LoVo (cell line): ENCODE results near the gene UNC13C.

ENCODE experiments used
- DNase-seq: peaks from one replicate; pipeline ENCODE4 v3.0.0-alpha.2; 2016; ENCODE audit warnings: low spot score

The UNC13C gene

GRCh38 chr15:54644796-54645195, 666.6 kb downstream of the UNC13C start:
- no peak for DNase-seq

DNA sequence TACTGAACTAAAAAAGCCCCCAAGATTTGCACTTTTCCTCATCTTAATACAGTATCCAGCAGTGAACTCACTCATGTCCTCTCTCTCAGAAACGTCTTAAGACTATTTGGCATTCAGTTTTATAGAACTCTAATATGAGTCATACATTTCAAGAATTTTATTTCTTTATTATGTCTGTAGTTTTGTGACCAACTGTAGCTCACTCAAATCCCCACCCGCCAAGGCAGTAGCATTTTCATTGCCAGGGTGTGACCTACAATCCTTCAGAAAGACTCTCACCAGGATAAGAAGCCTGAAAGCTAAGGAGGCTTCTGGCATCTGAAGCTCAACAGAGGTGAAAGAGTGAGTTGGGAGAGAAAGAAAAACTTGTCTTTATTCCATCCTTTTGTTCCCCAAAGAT, 681.4 kb downstream of the UNC13C start:
- DNase-seq: no peak

- DNase-seq: no peak
Measured at GRCh38 chr15:54660356-54660755, 682.1 kb downstream of the UNC13C start.

DNA sequence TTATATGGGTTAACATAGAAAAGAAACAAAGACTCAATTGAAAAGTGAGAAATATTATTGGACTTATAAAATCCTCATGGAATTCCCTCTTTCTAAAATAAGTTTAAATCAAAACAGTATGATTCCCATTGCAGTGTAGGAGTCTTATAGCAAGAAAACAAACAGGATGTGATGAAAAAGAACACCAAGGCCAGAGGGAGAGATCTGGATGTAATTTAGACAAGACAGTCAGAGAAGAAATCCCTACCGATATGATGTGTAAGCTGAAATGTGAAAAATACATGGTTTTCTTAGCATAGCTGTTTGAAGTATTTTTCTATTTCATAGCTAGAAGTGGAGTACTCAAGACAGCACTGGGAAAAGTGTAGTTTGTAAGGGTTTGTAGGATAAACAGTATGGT, 697.0 kb downstream of the UNC13C start:
- no peak for DNase-seq

GRCh38 chr15:54681584-54681983, 703.3 kb downstream of the UNC13C start:
- DNase-seq: no peak
